ENCODE results near the gene C13orf46.
A peak's percentile ranks its signal among the peaks of the same experiment; 100 is the strongest.

Gene C13orf46

GRCh38 chr13:113936166-113936965, 37.5 kb downstream of the C13orf46 start:
- no peak for DNase-seq

DNA sequence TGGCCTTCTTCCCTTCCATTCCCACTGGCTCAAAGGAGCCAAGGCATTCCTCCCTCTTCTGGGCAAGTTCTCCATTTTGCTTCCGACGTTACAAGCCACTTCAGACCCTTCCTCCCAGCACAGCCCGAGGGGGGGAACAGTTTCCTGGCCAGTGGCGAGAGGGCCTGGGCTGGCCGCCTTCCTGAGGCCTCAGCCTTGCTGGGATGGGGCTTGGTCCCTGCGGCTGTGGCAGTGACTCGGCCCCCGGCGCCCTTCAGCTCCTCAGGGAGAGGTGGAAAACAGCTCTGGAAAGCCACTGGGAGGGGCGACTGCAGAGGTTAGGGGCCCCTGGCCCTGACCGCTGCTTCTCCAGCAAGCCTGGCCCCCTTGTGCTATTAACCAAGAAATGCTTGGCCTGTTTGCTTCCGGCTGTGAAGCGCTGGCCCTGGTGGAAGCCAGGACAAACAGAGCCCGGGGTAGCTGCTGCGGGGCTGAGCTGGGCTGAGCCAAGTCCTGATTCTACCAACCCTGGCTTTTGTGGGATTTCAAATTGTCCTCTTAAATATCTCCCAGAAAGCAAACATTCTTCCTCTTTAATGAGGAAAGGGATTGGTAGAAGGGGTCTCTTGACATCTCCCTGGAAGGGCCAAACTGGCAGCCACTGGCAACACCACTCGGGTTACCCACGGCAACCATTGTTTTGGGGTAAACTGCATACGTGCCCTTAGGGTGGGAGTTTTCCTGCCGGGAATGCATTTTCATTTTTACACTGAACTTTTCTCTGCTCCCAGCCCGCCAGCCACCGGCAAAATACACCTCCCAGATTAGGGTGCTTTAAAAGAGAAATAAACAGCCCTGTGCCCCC, 38.7 kb downstream of the C13orf46 start:
- no peak for DNase-seq

- DNase-seq: no peak
Observed at GRCh38 chr13:113934576-113934975, 39.3 kb downstream of the C13orf46 start.

DNA sequence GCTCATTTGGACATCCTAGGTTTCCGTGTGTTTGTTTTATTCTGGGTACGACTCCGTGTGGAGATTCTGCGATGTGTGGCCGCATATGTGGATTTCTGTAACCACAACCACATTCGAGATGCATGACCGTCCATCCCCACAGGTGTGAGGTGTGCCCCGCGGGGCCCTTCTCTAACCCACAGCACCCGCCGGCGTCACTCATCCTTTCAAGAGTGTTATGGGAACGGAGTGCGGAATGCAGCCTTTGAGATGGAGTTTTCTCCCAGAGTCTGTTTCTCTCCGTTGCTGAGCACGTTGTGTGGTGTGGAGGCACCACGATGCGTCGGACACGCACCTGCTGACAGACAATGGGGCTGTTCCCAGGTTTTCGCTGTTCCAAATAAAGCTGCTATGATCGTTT, 40.0 kb downstream of the C13orf46 start:
- no peak for DNase-seq

DNA sequence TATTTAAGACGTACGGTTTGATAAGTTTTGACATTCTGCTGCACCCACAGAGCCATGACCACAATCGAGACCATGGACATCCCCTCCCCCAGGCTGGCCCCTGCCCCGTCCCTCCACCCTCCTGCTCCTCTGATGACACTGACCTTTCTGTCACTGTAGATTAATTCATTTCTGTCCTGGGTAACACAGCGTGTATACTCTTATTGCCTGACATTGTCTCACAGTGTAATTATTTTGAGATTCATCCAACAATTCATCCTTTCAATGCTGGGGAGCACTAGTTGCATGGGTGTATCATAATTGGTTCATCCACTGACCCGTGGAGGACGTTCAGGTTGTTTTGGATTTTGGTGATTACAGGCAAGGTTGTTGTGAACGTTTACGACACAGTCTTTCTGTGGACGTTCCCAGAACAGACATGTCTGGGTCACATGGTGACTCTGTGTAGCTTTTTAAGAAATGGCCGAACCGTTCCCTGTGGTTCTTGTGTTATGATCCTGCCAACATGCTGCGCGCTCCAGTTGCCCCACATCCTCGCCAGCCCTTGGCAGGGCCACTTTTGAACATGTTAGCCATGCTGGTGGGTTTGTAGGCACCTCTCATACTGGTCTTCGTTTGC, 41.9 kb downstream of the C13orf46 start:
- no peak for DNase-seq

GRCh38 chr13:113930671-113931637, 42.9 kb downstream of the C13orf46 start:
- DNase-seq: peak; percentile 58

DNA sequence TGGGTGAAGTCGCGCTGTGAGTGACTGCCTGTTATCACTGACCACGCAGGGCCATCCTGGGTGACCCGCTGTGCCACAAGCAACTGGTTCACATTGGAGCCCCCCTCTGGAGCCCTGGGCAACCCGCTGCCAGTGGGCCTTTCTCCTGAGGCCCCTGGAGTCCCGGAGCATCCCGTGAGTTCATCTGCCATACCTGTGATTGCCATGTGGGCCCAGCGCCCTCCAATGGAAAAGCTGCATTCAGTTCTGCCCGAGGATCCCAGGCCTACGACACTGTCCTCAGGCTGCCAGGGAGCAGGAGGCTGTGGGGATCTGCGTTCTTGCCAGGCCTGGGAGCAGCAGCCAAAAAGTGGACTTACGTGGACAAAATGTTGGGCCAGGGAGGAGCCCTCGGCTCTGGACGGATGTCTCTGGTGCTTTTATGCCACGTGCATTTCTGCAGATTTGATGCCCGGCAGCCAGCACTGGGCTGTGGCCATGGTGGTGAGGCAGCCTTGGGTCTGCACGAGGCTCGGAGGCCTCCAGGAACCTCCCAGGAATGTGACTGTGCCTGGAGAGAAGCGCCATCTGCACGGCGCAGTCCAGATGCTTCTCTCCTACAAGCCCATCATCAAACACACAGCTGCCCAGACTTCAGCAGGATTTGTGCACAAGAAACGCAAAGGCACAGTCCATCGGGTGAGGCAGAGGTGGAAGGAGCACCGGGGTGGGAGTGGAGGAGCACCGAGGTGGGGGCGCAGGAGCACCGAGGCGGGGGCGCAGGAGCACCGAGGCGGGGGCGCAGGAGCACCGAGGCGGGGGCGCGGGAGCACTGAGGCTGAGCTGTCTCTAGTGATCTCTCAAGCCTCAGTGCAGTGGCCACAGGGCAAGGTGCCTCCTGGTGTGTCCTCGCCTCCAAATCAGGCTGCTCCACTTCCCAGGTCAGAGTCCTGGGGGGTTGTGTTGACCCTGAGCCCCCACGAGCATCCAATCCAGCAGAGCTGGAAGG, 44.0 kb downstream of the C13orf46 start:
- DNase-seq: no peak

DNA sequence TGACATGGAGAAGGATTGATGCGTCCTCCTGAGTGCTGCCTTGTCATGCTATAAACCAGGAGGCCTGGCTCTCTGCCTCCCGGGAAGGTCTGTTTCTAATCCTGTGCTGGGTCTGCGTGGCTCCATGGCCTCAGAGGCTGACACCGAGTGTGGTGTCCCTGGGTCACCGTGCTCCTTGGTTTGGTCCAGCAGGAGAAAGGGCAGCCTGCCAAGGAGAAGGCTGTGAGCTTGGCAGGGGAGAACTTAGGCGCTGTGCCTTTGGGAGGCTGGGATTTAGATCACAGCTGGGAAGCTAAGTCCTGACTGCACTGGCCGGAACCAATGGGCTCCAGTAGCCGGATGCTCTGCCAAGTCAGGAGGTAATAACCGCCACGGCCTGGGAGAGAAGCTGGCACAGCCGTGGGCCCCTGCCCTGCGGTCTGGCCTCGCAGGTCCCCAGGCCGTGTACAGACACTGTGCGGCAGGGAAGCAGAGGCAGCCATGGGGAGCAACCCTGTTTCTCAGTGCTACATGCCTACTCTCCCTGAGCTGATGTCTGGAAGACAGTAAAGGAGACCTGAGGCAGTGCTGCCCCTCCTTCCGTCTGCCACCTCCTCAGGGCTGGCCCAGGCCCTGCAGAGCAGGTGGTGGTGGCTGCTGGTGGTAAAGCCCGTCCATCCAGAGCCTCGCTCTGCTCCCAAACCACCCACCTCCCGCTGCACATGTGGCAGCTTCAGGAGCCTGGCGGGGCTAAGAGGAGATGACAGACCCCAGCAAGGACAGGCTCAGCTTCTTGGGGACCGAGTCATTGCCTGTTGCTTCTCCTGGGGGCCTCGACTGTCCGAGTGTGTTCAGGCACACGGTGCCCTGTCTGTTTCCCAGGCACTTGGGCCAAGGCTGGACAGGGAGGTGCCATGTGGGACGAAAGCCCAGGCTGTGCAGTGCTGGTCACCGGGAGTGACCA, 44.9 kb downstream of the C13orf46 start:
- no peak for DNase-seq

- no peak for DNase-seq
Observed at GRCh38 chr13:113927661-113928581, 46.0 kb downstream of the C13orf46 start.

DNA sequence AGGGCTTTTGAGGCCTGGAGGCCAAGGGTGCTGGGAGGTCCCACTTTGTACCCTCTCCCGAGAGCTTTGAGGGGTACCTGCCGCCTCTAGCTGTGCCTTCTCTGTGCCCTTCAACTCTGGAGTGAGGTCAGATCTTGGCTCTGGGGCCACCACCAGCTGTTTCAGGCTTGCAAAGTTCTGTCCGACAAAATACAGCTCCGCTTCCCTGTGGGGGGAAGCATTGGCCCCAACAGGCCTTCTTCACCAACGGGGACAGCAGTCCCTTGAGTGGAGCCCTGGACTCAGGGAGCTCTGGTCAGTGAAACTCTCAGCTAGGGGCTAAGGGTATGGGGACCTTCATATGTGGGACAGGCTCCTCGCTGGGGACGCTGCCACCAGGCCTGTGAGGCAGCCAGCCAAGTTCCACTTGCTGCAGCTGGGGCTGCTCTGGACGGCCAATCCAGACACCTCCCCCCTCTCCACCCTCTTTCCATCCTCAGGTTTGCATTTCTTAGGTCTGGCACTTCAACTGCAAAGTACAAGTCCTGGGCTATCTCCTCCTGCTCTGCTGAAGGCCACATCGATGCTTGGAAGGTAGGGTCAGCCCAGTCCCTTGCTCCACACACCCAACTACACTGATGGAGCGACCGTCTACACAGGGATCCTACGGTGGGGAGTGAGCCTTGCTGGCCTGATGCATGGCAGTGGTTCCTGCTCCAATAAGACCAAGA, 46.8 kb downstream of the C13orf46 start:
- no peak for DNase-seq

GRCh38 chr13:113926301-113926761, 47.5 kb downstream of the C13orf46 start:
- no peak for DNase-seq

DNA sequence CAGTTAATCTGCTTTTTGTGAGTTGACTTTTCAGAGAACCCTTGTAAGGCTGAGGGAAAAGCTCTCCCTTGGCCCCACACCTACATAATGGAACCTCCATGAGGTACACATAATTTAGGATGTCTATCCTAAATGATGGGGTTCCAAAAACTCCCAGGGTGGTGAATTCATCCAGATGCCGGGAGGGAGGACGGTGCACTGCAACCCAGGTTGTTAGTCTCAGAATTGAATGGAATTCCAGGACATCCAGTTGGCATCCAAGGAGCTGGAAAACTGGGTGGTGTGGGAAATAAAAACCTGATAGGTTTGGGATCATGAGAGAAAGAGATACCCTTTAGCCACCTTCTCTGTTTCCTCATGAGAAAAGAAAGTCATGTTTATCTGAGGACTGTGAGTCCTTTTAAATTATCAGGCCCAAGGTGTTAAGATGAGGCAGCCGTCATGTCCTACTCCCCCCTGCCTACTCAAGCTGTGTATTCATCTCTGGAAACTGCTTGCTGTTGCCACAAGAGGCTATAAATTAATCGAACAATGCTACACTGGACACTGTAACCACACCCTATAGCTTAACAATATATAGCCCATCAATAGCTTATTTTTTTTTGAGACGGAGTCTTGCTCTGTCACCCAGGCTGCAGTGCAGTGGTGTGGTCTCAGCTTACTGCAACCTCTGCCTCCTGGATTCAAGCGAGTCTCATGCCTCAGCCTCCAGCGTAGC, 49.5 kb downstream of the C13orf46 start:
- no peak for DNase-seq

DNA sequence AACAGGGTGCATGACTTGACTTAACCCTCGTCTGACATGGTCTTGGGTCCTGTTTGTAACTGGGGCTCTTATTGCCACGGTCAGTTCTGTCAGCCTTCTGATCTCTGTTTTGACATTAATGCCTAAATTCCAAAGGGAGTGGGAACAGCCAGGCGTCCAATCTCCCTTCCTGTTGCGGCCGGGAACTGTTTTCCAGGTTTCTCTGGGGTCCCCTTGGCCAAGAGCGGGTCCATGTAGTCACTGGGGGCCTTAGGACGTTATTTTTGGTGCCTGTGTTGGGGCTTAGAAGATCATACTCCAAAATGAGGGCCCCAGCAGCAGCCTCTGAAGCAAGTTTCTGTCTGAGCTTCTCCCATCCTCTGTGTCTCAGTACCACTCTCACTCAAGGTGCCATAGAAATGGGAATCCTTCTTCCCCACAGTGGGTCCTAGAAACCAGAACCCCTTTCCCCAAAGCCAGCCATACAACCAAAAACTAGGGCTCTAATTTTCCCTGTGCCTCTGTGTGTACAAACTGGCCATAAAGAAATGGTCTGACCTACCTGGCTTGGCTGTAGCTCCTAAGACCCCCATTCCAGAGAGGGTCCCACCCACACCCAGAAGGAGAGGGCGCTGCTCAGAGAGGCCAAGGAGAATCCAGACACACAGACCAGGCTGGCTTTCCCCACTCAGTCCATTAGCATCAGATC, 50.4 kb downstream of the C13orf46 start:
- DNase-seq: no peak

GRCh38 chr13:113922412-113923118, 51.3 kb downstream of the C13orf46 start:
- no peak for DNase-seq

DNA sequence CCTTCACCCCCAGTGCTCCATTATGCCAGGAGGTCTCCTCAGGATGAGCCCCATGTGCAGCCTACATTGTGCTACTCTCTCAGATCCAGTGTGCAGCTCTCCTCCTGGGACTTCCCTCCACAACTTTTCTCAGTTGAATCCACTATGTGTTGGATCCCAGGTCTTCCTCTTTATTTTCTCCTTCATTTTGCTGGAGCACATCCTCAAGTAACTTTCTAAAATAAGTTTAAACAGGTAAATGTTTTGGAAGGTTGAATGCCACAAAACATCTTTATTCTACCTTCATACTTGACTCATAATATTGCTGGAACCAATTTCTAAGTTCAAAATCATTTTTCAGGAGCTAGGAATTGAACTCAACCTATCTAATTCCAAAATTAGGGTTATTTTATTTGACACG, 52.1 kb downstream of the C13orf46 start:
- no peak for DNase-seq

Data from stimulated activated naive CD4-positive, alpha-beta T cell treated with Interleukin-2 at 50 U/mL for 16 hours (primary cell).